Measurements from ENCODE around the gene GALNT7.

The GALNT7 gene

DNA sequence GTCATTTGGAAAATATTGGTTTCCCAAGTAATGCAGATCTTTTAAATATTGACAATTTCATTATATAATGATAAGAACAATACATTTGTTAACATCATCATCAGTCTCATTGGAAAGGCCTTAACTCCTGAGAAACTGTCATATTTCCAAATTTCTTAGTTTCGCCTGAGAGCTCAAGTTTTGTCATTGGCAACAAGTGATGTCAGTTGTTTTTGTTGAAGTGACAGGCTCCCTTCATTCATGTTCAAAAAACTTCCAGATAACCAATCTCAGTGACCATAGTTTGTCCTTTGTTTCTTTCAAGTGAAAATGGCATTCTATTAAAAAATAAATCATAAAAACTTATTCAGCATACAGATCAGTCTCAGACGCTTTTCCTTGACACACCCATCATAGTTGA, 93.8 kb downstream of the GALNT7 start:
- DNase-seq (ENCODE audit: low read depth in 2 of 2): no peak

DNA sequence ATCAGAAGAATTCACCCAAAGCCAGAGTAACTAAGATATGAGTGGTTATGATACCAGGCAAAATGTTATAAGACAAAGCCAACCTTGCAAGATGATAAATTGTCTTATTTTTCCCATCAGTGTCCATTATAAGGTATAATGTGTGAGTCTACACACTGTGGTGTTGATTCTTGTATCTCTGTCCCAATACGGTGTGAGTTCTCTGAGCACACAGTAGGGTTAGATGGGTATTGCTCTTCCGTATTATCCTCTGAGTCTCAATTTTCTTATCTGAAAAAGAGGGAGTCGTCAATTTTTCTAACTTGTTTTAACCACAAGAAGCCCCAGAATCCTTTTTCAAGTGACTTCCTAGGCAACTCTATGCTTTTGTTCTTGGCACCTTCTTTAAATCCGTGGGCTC, 95.6 kb downstream of the GALNT7 start:
- DNase-seq (ENCODE audit: low read depth in 2 of 2): no peak

DNA sequence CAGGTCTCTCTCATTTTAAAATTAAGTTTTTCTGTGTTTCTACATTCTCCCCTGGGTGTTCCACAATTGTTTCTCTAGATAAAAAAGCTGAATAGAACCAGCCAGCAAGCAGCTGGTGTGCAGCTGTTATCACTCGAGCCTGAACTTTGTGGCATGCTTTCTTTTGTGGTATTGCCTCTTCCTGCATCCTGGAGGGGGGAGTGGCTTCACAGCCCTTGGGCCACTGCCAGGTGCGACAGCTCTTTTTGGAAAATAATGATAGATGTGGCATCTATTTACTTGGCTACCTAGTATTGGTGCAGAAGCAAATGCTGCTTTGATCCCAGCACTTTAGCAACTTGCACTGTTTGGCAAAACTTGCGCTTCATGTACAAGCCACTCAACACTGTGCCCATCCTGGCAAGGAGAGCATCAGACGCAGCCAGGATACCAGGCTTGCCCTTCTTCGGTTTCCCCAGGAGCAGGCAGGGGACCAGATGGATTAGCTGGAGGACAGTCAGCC, 96.1 kb downstream of the GALNT7 start:
- DNase-seq (ENCODE audit: low read depth in 2 of 2): no peak

DNA sequence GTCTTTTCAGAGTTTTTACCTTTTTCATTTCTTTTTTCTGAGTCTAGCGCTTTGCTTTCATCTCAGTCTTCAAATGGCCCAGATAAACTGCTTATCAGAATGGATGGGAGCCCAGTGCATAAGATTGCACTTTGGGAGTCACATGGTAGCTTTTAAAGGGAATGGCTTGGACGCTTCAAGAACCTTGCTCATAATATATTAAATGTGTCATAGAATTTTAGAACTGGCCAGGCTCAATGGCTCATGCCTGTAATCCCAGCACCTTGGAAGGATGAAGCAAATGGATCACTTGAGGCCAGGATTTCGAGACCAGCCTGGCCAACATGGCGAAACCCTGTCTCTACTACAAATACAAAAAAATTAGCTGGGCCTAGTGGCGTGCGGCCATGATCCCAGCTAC, 97.1 kb downstream of the GALNT7 start:
- DNase-seq (ENCODE audit: low read depth in 2 of 2): no peak

DNA sequence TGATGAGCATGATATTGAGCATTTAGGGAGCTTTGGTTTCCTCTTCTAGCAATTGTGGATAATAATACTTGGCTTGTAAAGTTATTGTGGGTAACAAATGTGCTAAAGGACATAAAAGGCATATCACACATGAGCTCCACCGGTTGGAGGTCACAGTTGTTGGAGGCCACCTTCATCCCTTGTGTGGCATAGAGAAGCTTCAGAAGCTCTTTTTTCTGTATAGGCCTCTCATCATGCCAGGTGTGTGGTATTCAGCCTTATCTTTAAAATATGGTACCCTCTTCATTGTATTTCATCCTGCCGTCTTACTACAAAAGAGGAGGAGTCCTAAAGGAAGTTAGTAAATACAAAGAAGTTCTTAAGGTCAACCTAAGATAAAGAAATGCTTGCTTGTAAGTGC, 99.1 kb downstream of the GALNT7 start:
- no peak for DNase-seq (ENCODE audit: low read depth in 2 of 2)

DNA sequence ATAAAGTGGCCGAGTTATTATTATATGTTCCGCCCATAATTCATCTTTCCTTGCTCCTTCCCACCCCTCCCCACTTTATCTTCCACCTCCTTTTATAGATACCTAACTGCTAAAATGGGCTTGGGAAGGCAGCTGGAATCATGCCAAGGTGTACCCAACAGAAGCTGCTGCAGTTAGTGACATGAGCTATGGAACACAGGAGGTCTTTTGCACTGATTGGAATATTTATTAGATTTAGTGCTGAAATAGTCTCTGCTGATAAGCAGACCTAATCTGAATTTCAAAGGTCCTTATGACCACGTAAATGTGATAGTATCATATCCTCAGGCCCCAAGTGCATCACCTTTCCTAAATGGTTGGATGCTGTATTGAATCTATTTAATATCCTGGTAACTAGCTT, 100.7 kb downstream of the GALNT7 start:
- no peak for DNase-seq (ENCODE audit: low read depth in 2 of 2)

DNA sequence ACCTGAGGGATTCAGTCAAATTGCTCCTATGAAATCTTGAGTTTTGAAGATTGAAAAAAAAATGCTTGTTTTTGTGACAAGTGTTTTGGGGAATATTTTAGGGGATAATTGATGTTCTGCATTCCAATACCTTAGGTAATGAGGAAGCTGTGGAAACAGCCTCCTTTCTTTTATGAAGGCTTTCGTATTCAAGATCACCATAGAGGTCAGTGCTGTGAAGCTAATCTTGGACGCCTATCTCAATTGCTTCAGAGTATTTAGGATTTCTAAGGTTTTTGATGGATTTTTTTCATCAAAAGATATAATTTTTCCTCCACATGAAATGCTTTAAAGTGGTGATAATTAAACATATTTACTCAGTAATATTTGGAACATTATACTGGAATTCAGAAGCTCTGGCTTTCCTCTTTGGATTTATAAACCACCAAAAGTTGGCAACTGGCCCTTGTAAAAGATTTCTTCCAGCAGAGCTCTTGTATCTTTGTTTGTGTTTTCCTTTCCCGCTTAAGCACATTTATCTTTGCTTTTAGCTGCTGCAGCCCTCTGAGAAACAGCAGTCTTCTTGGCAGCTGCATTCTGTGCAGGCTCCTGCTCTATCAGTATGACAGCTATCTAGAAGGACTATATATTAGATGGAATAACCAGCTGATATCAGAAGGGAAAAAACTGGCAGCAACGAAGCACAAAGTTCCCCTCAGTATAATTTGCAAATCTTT, 101.9 kb downstream of the GALNT7 start:
- no peak for DNase-seq (ENCODE audit: low read depth in 2 of 2)

DNA sequence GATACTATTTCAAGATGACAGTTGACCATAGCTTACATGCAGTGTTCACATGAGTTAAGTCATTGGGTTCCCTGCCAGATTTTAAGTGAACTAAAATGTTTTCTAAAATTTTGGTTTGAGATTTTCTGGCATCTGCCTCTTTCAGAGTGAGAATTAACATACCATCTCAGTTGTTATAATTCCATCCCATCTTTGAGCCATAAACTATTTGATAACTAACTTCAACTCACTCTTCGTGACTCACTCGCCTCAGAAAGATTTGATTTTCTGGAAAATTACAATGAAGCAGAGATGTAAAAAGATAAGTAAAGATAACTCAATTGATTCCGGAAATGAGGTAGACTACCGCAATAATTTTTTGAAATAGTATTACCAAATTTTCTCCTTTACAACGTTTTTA, 103.7 kb downstream of the GALNT7 start:
- DNase-seq (ENCODE audit: low read depth in 2 of 2): no peak

DNA sequence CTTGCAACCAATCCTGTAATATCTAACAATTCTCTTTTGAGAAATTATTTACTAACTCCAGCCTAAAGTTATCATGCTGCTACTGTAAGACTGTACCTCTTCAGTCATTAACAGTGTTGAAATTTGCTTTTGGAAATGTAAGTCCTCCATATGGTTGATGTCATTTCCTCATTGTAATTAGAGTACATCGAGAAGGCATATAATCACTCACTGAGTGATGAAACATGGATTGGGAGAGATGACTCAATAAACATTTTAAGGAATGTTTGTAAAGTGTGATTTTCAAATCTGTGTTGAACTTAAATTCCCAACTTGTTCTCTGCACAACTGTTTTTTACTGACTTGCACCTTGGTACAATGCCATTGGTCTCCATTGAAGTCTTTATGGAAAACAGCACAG, 104.4 kb downstream of the GALNT7 start:
- DNase-seq (ENCODE audit: low read depth in 2 of 2): no peak

DNA sequence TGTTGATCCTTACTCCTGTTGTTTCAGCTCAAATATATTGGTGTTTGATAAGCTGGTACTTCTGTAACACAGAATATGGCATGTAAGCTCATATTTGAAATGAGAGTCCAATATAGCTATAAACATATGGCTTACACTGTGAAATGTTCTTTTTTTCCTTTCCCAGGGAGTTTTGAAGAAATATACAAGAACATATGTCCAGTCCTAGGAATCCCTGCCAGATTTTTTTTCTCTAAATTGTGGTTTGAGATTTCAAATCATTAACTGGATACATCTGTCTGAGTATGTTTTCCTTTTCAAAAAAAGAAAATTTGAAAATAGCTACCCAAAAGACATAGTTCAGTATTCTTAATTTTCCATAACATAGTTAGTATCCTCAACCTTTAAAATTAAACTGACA, 105.3 kb downstream of the GALNT7 start:
- DNase-seq (ENCODE audit: low read depth in 2 of 2): no peak

DNA sequence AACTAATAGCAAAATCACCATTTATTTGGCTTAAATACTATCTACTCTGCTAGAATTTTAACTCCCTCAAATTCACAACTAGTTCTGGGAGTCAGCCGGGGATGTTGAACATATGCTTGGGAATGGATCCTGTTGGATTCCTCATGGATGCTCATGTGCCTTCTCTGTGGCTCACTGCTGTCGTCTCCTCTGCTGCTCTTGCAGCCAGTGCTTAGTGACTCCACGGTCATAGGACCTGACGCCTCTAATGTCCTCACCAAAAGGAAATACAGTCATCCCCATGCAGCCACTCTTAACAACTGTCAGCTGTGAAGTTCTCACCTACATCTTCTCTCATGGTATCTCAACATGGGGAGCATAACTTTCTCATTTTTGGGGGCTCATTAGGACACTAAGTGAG, 106.1 kb downstream of the GALNT7 start:
- DNase-seq (ENCODE audit: low read depth in 2 of 2): no peak

DNA sequence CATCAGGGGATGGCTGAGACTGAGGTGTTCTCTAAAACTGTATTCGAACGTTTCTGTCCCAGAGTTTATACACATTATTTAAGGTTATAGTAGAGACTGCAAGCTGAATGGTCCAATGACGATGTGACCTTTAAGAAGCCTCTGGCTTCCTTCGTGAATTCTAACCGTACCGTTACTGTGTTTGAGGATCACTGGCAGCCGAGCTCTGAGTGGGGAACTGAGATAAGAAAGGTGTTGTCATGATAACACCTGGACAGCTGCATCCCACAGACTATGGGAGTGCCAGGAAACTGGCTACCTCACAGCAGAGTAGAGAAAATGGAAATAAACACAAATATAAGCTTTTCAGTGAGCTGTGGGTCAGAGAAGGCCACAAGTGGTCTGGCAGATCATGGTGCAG, 106.5 kb downstream of the GALNT7 start:
- DNase-seq (ENCODE audit: low read depth in 2 of 2): no peak

DNA sequence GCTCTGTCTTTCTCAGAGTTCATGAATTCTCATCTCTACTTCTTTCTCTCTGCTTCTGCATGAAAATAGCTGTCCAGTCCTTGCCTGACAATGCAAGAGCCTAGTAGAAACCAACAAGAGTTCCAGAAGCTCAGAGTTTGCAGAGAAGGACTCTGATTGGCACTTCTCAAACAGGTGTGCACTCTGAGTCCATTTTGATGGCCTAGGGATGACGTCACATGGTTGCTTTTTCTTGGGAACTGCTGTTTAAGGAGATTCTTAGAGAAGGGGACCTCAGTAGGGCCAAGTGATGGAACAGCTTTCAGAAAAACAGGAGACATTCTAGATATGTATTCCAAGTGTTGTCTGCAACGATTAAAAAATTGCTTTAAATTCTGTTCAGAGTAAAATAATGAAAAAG, 108.7 kb downstream of the GALNT7 start:
- DNase-seq (ENCODE audit: low read depth in 2 of 2): no peak

DNA sequence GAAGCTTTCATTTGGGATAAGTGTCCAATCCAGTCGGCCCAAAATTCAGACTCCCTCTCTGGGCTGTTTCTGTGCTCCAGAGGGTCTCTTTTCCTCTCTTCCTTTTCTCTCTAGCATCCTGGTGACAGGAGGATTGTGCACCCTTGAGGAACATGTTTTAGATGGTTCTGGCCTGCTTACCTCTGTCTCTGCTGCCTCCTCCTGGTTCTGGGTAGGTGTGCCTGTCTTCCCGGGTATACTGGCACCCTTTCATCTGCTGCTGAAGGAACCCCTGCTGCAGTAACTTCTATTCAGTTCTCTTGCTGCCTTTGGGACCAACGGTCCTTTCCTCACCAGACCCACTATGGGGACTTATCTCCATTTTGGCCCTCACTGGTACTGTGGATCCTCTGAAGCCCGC, 112.4 kb downstream of the GALNT7 start:
- DNase-seq (ENCODE audit: low read depth in 2 of 2): no peak

DNA sequence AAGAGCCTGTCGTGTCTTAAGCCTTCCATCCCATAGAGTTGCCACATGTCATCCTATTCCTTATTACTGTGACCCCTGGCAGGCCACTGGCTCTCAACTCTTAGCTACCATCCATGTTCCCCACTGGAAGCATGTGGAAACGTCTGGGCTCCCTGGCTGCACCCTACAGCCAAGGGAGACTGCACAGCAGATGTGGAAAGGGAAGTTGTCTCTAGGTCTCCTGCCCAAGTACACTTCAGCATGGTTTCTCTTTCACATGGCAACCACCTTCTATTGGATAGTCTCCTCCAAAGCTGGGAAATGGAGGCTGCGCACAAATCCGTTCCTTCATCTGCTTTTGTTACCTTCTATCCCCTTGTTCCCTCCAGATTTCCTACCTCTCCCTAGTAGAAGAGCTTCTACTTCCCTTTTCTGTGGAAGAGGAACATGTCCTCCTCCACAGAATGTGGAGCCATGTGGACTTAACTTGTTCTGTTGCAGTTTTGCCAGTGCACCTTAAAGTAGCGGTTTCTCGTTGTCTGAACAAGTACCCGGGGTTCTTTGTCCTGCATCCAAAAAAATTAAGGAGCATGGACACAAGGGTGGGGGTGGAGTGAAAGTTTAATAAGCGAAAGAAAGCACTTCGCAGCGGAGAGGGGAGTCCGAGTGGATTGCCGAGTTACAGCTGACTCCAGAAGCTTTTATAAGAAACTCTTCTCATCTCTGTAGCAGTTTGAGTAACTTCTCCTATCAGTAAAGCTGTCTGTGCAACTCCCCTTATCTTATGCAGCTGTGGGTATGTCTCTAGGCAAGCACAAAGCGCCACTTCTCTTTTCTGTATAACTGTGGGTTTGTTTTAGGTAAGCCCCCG, 113.0 kb downstream of the GALNT7 start:
- no peak for DNase-seq (ENCODE audit: low read depth in 2 of 2)

DNA sequence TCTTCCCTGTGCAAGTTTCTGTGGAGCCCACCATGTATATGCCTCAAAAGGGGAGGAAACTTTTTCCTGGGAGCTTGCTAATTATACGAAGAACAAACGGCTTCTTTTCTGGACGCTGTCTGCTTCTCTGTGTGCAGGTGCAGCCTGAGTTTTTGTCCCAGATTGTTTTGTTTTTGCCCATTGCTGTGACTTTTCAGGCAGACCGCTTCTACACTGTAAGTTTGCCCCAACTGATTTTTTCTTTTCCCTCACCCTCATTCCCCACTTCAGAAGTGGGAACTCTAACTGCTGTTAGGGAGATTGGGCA, 113.6 kb downstream of the GALNT7 start:
- no peak for DNase-seq (ENCODE audit: low read depth in 2 of 2)

DNA sequence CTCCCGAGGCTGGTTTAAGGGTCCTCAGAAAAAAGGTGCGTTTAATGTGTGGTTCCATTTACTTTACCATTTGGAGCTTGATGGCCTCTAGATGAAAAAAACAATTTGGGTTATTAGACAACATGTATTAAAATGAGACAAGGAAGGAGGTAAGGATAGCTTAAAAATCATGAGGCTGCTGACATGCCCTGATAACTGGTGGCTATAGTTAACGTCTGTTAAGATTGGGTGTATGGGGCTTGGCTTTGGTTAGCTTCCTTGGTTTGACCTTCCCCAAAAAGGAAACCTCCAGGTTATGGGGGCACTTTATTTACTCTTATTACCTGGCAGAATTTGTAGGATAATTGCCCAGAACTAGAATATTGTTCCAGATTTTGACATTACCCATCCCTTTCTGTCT, 114.0 kb downstream of the GALNT7 start:
- DNase-seq (ENCODE audit: low read depth in 2 of 2): no peak

DNA sequence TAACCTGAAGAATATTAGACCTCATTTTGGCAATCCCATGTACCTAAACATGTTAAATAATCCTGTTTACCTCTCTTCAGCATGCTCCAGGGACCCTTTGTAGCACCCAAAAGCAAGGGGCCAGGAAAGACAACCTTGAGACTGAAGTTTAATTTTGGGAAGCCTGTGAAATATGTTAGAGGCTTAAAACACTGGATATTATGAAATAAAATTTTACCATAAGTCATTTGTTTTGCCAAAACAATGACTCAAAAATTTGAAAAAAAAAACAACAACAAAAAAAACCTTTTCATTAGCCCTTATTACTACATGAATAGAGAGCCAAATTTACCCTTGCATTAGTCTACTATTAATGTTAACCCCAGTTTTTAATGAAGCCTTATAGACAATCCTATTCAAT, 115.9 kb downstream of the GALNT7 start:
- DNase-seq (ENCODE audit: low read depth in 2 of 2): no peak

DNA sequence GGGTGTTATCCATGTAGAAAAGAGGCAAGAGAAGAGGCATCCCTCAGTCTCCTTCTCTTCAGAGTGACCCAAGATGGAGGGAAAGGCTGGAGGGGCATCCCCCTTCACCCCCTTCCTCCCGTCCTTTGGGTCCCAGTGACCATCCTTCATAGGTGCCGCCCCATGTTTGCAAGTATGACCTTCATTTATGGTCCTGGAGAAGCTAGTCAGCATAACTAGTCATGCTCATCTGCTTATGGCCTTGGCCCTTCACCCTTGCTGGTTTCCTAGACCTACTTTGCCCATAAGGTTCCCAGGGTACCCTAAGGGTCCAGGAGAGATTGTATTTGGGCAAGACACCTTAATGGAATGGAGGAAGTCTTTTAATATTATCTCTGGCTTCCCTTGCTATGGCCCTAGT, 118.9 kb downstream of the GALNT7 start:
- no peak for DNase-seq (ENCODE audit: low read depth in 2 of 2)

DNA sequence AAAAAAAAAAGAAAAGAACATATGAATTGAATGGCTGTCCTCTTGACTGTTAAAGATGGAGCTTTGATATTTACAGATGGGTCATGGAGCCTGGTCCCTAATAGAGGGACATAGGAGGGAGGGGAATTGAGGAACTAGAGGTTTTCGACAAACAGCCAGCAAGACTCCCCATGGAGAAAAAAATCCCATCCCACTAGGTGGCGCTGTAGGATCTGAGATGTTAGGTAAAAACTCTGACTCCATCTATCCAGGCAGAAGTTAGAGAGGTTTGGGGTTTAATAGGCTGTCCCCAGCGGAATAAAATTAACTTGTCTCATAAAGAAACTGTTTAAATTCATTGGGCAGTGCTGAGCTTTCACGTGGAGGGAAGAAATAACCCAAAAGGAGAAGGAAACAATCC, 119.7 kb downstream of the GALNT7 start:
- peak; percentile 70 to 83 for DNase-seq (ENCODE audit: low read depth in 2 of 2)

DNA sequence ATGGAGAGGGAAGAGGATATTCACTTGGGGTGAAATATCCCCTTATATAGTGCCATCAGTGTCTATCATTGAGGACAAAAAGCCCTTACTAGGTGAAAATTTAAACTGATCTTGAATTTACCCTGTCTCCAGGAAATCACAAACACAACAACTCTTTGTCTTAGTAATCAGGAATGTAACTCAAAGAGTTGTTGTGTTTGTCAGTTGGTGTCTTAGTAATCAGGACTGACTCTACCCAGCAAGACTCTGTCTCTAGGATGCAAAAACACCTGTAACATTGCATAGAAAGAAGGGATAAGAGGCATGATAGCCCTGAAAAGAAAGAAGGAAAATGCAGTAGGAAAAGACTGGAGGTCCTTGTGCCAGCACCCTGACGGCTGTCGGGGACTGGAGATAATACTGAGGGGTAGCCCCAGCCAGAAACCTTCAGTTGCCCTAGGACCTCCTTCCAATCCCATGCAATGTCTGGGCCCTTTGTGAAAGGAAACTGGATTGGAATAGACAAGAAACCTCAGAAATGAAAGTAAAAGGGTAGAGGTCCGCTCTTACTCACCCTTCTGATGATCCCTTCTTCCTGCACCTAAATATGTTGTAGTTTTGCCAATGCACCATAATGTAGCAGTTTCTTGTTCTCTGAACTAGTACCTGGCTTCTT, 120.2 kb downstream of the GALNT7 start:
- no peak for DNase-seq (ENCODE audit: low read depth in 2 of 2)

DNA sequence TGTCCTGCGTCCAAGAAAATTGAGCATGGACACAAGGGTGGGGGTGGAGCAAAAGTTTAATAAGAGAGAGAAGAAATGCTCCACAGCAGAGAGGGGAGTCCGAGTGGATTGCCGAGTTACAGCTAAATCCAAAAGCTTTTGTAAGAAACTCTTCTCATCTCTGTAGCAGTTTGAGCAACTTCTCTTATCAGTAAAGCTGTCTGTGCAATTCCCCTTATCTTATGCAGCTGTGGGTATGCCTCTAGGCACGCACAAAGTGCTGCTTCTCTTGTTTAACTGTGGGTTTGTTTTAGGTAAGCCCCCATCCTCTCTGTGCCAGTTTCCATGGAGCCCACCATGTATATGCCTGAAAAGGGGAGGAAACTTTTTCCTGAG, 120.7 kb downstream of the GALNT7 start:
- no peak for DNase-seq (ENCODE audit: low read depth in 2 of 2)

DNA sequence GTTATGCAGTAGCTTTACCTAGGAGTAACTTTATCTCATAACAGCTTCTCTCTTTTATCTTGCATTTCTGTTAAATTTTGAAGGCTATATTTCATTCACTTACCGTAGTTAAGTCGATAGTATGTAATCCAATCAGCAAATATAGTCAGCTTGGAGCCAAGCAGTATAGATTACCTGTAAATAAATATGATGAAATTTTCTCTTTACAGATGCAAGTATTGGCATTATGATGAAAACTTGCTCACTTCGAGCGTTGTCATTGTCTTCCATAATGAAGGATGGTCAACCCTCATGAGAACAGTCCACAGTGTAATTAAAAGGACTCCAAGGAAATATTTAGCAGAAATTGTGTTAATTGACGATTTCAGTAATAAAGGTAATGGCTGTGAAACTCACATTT, 123.3 kb downstream of the GALNT7 start:
- DNase-seq (ENCODE audit: low read depth in 2 of 2): no peak

Data from stimulated activated CD4-positive, alpha-beta T cell treated with anti-CD3 and anti-CD28 coated beads, Interleukin-4, amount 100 ng/mL, for 48 hours (primary cell).